ENCODE measurements around the gene VPS54. TPM values are rescaled to one million over a fixed set of nuclear protein-coding genes. Genes with fewer than 3 reads are reported as not detected.

The VPS54 gene
- total RNA-seq, 1 experiment from 2014 or later = 14.6 TPM

DNA sequence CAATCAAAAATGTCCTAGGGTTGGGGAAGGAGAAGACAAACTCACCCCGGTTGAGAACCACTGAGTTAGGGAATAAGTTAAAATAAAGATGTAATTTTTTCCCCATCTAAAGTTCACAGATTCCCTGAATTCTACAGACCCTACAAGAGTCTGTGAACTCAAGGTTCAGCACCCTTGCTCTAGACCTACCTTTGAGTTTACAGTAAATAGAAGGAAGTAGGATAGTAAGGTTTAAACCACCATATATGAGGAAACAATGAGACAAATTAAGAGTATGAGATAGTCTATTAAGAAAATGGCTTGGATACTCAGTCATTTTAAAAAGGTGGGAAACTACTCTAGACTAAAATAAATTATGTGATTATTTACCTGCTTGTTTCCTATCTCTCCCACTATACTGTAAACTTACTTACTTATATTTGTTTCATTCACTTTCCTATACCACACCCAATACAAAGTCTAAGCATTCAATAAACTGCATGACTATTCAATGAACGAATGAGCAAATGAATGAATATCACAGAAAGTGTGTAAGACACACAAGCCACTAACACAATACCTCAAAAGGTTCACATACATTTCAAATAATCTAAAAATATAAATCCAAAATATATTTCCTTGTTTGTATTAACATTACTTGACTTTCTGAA is 13.4 kb downstream of the VPS54 start (continued):
- TF ChIP-seq, protein P1, sequence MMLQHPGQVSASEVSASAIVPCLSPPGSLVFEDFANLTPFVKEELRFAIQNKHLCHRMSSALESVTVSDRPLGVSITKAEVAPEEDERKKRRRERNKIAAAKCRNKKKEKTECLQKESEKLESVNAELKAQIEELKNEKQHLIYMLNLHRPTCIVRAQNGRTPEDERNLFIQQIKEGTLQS (CRISPR knock-in tag; conservative IDR thresholded peaks at IDR 0.05) = no peak
- no peak for TF ChIP-seq RELA (CRISPR knock-in tag; IDR thresholded peaks at IDR 0.05; ENCODE audit: borderline replicate concordance)
- TF ChIP-seq, protein P2, sequence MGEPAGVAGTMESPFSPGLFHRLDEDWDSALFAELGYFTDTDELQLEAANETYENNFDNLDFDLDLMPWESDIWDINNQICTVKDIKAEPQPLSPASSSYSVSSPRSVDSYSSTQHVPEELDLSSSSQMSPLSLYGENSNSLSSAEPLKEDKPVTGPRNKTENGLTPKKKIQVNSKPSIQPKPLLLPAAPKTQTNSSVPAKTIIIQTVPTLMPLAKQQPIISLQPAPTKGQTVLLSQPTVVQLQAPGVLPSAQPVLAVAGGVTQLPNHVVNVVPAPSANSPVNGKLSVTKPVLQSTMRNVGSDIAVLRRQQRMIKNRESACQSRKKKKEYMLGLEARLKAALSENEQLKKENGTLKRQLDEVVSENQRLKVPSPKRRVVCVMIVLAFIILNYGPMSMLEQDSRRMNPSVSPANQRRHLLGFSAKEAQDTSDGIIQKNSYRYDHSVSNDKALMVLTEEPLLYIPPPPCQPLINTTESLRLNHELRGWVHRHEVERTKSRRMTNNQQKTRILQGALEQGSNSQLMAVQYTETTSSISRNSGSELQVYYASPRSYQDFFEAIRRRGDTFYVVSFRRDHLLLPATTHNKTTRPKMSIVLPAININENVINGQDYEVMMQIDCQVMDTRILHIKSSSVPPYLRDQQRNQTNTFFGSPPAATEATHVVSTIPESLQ (CRISPR knock-in tag; IDR thresholded peaks at IDR 0.05) = no peak
- no peak for TF ChIP-seq CBFB (CRISPR knock-in tag; IDR thresholded peaks at IDR 0.05; ENCODE audit: low read depth)
- no peak for TF ChIP-seq MYBL2 (CRISPR knock-in tag; IDR thresholded peaks at IDR 0.05)

DNA sequence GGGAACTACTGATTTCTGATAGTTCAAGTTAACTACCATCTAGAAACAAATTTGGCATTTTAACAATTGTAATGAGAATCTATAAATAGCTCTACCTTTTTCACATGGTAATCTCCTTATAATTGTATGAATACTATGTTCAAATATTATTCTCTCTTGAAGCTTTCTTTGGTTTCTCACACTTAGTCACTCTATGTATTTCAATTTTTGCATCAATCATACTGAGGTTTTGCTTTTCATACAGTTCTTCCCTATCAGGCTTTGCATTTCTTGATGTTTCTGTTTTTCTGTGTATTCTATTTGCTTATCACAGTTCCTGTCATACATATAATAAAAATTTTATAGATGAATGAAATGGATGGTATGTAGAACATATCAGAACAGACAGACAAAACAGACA is 16.0 kb downstream of the VPS54 start:
- H3K36me3 Mint-ChIP-seq = peaks cover 23% of the 10 kb centered on the region
- CTCF ChIA-PET = interaction anchor here (1.0 kb wide), 1 partner anchor 12 kb away, joined by 4 read pairs; no protein-coding TSS in a partner anchor
- no peaks in the 10 kb centered on the region for H3K27me3 Mint-ChIP-seq (ENCODE audit: low read depth)
- H3K9me3 Mint-ChIP-seq = peaks cover 20% of the 10 kb centered on the region
- DNase-seq (ENCODE audit: low spot score) = no peak
- no peak overlapping the region for H3K4me3 Mint-ChIP-seq
- POLR2A ChIA-PET = no interaction called here
- TF ChIP-seq GABPB1 (CRISPR knock-in tag; IDR thresholded peaks at IDR 0.05) (no peak), ZNF317 (CRISPR knock-in tag; IDR thresholded peaks at IDR 0.05; ENCODE audit: borderline replicate concordance, low read depth) (no peak), E2F4 (CRISPR knock-in tag; IDR thresholded peaks at IDR 0.05; ENCODE audit: borderline replicate concordance, low read depth) (no peak), RORB (CRISPR knock-in tag; IDR thresholded peaks at IDR 0.05) (no peak), ETV6 (CRISPR knock-in tag; IDR thresholded peaks at IDR 0.05) (no peak), ATF1 (CRISPR knock-in tag; IDR thresholded peaks at IDR 0.05) (no peak), CREM (CRISPR knock-in tag; IDR thresholded peaks at IDR 0.05) (no peak), GRHL2 (CRISPR knock-in tag; IDR thresholded peaks at IDR 0.05; ENCODE audit: insufficient replicate concordance, severe bottlenecking) (no peak), ZBTB21 (CRISPR knock-in tag; IDR thresholded peaks at IDR 0.05; ENCODE audit: borderline replicate concordance) (no peak), ERG (CRISPR knock-in tag; IDR thresholded peaks at IDR 0.05) (no peak), ZNF532 (CRISPR knock-in tag; IDR thresholded peaks at IDR 0.05; ENCODE audit: borderline replicate concordance) (no peak), SOX15 (CRISPR knock-in tag; IDR thresholded peaks at IDR 0.05) (no peak)
- TF ChIP-seq, protein P3, sequence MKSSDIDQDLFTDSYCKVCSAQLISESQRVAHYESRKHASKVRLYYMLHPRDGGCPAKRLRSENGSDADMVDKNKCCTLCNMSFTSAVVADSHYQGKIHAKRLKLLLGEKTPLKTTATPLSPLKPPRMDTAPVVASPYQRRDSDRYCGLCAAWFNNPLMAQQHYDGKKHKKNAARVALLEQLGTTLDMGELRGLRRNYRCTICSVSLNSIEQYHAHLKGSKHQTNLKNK (CRISPR knock-in tag; IDR thresholded peaks at IDR 0.05) = no peak
- H3K27ac Mint-ChIP-seq = no peak overlapping the region
- peaks cover 6% of the 10 kb centered on the region for H3K4me1 Mint-ChIP-seq
- no peak for ATAC-seq

Measured in WTC11 (cell line).